WTC11 (cell line): Measurements from ENCODE around the gene INAFM2. TPM values are rescaled to one million over a fixed set of nuclear protein-coding genes. Genes with fewer than 3 reads are reported as not detected.

Experiments used
- ATAC-seq: fragments of 200-7000 bp; cut with Tn5 transposase; 2 replicates; pipeline ENCODE4 v1.10.0; 2021; ENCODE audit warnings: mild to moderate bottlenecking, moderate library complexity
- CTCF ChIA-PET: fragments of 300-600 bp; sonication (Branson Sonifier 250); formaldehyde crosslinking; loops from one replicate; lab custom pipeline; 2021; ENCODE audit warnings: antibody characterized with exemption; lab: Charles Lee
- POLR2A ChIA-PET: fragments of 350-600 bp; sonication (Branson Sonifier 250); formaldehyde crosslinking; loops from one replicate; lab custom pipeline; 2021; ENCODE audit warnings: antibody characterized with exemption; lab: Charles Lee
- DNase-seq: peaks from one replicate; pipeline ENCODE4 v3.0.0; 2021; ENCODE audit warnings: low spot score
- H3K27ac Mint-ChIP-seq: 2 replicates; pipeline ENCODE4 v1.8.0; 2021; ENCODE audit warnings: mixed read lengths
- H3K27me3 Mint-ChIP-seq: 2 replicates; pipeline ENCODE4 v1.8.0; 2021; ENCODE audit warnings: low read depth, mild to moderate bottlenecking, moderate library complexity, mixed read lengths
- H3K36me3 Mint-ChIP-seq: 2 replicates; pipeline ENCODE4 v1.8.0; 2021; ENCODE audit warnings: mixed read lengths
- H3K4me1 Mint-ChIP-seq: 2 replicates; pipeline ENCODE4 v1.8.0; 2022; ENCODE audit warnings: mixed read lengths
- H3K4me3 Mint-ChIP-seq: 2 replicates; pipeline ENCODE4 v1.8.0; 2021; ENCODE audit warnings: mild to moderate bottlenecking, moderate library complexity, mixed read lengths
- H3K9me3 Mint-ChIP-seq: 2 replicates; pipeline ENCODE4 v1.8.0; 2021; ENCODE audit warnings: mixed read lengths
- ATF3 ChIP-seq: sonication (generic); formaldehyde crosslinking; conservative IDR thresholded peaks from 2 replicates; pipeline ENCODE4 v1.8.1; 2022; ENCODE audit warnings: mild to moderate bottlenecking, missing genetic modification reagents
- CDX4 ChIP-seq: fragments of 250-450 bp; sonication (Bioruptor Pico); IDR thresholded peaks from 2 replicates; pipeline ENCODE4 v1.9.0; 2021; ENCODE audit warnings: moderate library complexity, mild to moderate bottlenecking, inconsistent platforms, borderline replicate concordance
- CREM ChIP-seq: sonication (generic); formaldehyde crosslinking; IDR thresholded peaks from 2 replicates; pipeline ENCODE4 v1.8.1; 2022; ENCODE audit warnings: mild to moderate bottlenecking, missing genetic modification reagents, moderate library complexity
- CTCF ChIP-seq: fragments of 200-600 bp; IDR thresholded peaks from 2 replicates; pipeline ENCODE4 v1.8.0; 2022; ENCODE audit warnings: antibody characterized with exemption
- ELF4 ChIP-seq: sonication (generic); formaldehyde crosslinking; IDR thresholded peaks from 2 replicates; pipeline ENCODE4 v1.8.1; 2022; ENCODE audit warnings: low read depth, mild to moderate bottlenecking, moderate library complexity, missing genetic modification reagents
- JAZF1 ChIP-seq: fragments of 250-450 bp; sonication (Bioruptor Pico); IDR thresholded peaks from 2 replicates; pipeline ENCODE4 v1.9.0; 2021; ENCODE audit warnings: moderate library complexity, mild to moderate bottlenecking, inconsistent platforms
- KAT7 ChIP-seq: sonication (generic); formaldehyde crosslinking; IDR thresholded peaks from 2 replicates; pipeline ENCODE4 v1.8.1; 2023; ENCODE audit warnings: missing genetic modification reagents, mild to moderate bottlenecking, borderline replicate concordance
- MYBL2 ChIP-seq: sonication (generic); formaldehyde crosslinking; IDR thresholded peaks from 2 replicates; pipeline ENCODE4 v1.8.1; 2023; ENCODE audit warnings: mild to moderate bottlenecking, moderate library complexity, missing genetic modification reagents
- NFATC4 ChIP-seq: fragments of 250-450 bp; sonication (Bioruptor Pico); IDR thresholded peaks from 2 replicates; pipeline ENCODE4 v1.9.0; 2021; ENCODE audit warnings: mild to moderate bottlenecking
- RORB ChIP-seq: fragments of 250-450 bp; sonication (Bioruptor Pico); IDR thresholded peaks from 2 replicates; pipeline ENCODE4 v1.9.0; 2021; ENCODE audit warnings: mild to moderate bottlenecking
- SMAD3 ChIP-seq: sonication (generic); formaldehyde crosslinking; IDR thresholded peaks from 2 replicates; pipeline ENCODE4 v1.8.0; 2022; ENCODE audit warnings: missing genetic modification reagents, mild to moderate bottlenecking, borderline replicate concordance
- SP1 ChIP-seq: sonication (generic); formaldehyde crosslinking; conservative IDR thresholded peaks from 2 replicates; pipeline ENCODE4 v1.8.1; 2022; ENCODE audit warnings: missing genetic modification reagents
- STAT6 ChIP-seq: sonication (generic); formaldehyde crosslinking; conservative IDR thresholded peaks from 2 replicates; pipeline ENCODE4 v1.8.1; 2023; ENCODE audit warnings: mild to moderate bottlenecking, low read depth, missing genetic modification reagents, moderate library complexity
- ZNF263 ChIP-seq: sonication (generic); formaldehyde crosslinking; IDR thresholded peaks from 2 replicates; pipeline ENCODE4 v1.8.1; 2022; ENCODE audit warnings: low read depth, mild to moderate bottlenecking, moderate library complexity, missing genetic modification reagents
- ZNF671 ChIP-seq: fragments of 250-450 bp; sonication (Bioruptor Pico); IDR thresholded peaks from 2 replicates; pipeline ENCODE4 v1.8.0; 2021; ENCODE audit warnings: mild to moderate bottlenecking
- total RNA-seq: library from RNA; stranded (reverse); gene quantifications from 3 replicates; pipeline ENCODE4 v1.2.3, GENCODE V29; 2021
- TF ChIP-seq, protein P1 (sequence below): sonication (generic); formaldehyde crosslinking; IDR thresholded peaks from 2 replicates; pipeline ENCODE4 v1.8.1; 2022; ENCODE audit warnings: low read depth, mild to moderate bottlenecking, moderate library complexity, missing genetic modification reagents, borderline replicate concordance
- TF ChIP-seq, protein P2 (sequence below): sonication (generic); formaldehyde crosslinking; IDR thresholded peaks from 2 replicates; pipeline ENCODE4 v1.8.0; 2022; ENCODE audit warnings: mild to moderate bottlenecking, missing genetic modification reagents
- TF ChIP-seq, protein P3 (sequence below): sonication (generic); formaldehyde crosslinking; IDR thresholded peaks from 2 replicates; pipeline ENCODE4 v1.8.1; 2023; ENCODE audit warnings: mild to moderate bottlenecking, missing genetic modification reagents
- TF ChIP-seq, protein P4 (sequence below): sonication (generic); formaldehyde crosslinking; IDR thresholded peaks from 2 replicates; pipeline ENCODE4 v1.8.0; 2022; ENCODE audit warnings: mild to moderate bottlenecking, missing genetic modification reagents

The INAFM2 gene
- total RNA-seq, 1 experiment from 2014 or later = 34.2 TPM

DNA sequence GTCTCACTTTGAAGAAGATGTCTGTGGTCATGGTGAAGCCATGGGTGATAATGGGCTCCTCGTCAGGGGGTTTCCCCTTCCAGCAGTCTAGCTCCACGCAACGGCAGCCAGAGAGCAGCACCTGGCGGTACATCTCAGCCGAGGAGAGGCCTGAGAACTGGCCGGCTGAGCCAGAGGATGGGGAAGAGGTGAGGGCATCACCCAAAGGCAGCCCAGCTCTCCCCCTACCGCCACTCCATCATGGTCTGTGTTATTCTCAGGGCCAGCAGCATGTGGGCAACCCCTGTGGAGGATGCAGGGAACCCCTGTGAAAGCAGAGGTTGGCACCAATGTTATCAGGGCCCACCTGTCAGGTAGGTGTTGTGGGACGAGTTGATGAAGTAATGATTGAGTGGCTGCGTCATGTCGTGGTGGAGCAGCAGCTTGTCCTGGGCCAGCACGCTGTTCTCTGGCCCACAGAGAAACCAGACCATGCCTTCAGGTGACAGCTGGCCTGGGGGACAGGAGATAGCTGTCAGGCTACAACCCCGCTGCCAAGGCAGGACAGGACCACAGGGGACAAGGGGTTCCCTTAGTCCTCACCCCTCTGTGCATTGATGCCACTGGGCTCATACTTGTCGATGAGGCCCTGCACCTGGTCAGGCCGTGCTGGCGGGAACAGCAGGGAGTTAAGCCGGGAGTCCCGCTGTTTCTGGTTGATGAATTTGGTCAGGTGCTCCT lies 25.1 kb upstream of the INAFM2 start:
- POLR2A ChIA-PET = interaction anchor here (0.5 to 0.6 kb wide), 2 partner anchors 54 to 411 kb away, joined by 3 to 4 read pairs; no protein-coding TSS in a partner anchor
- Mint-ChIP-seq H3K27me3 (peaks cover 4% of the 10 kb centered on the region), H3K4me1 (peaks cover 33% of the 10 kb centered on the region), H3K4me3 (no peak overlapping the region), H3K27ac (no peak overlapping the region), H3K9me3 (peaks cover 16% of the 10 kb centered on the region), H3K36me3 (peaks cover 18% of the 10 kb centered on the region)
- CTCF ChIA-PET = interaction anchor here (0.9 to 4.3 kb wide), 4 partner anchors 10 to 29 kb away, joined by 3 to 19 read pairs (median 11); partner anchors contain the start of gene PLCB2
- no peak for DNase-seq
- TF ChIP-seq, protein P1, sequence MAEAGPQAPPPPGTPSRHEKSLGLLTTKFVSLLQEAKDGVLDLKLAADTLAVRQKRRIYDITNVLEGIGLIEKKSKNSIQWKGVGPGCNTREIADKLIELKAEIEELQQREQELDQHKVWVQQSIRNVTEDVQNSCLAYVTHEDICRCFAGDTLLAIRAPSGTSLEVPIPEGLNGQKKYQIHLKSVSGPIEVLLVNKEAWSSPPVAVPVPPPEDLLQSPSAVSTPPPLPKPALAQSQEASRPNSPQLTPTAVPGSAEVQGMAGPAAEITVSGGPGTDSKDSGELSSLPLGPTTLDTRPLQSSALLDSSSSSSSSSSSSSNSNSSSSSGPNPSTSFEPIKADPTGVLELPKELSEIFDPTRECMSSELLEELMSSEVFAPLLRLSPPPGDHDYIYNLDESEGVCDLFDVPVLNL (CRISPR knock-in tag) = no peak
- no peak for TF ChIP-seq STAT6 (CRISPR knock-in tag)
- no peak for TF ChIP-seq RORB (CRISPR knock-in tag)
- no peak for TF ChIP-seq NFATC4 (CRISPR knock-in tag)
- TF ChIP-seq ZNF263 (CRISPR knock-in tag) = no peak
- TF ChIP-seq CREM (CRISPR knock-in tag) = no peak
- TF ChIP-seq, protein P2, sequence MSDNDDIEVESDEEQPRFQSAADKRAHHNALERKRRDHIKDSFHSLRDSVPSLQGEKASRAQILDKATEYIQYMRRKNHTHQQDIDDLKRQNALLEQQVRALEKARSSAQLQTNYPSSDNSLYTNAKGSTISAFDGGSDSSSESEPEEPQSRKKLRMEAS = no peak
- TF ChIP-seq SP1 (CRISPR knock-in tag) = no peak
- no peak for TF ChIP-seq KAT7 (CRISPR knock-in tag)
- TF ChIP-seq, all 79 proteins: peak for 0
- no peak for ATAC-seq

DNA sequence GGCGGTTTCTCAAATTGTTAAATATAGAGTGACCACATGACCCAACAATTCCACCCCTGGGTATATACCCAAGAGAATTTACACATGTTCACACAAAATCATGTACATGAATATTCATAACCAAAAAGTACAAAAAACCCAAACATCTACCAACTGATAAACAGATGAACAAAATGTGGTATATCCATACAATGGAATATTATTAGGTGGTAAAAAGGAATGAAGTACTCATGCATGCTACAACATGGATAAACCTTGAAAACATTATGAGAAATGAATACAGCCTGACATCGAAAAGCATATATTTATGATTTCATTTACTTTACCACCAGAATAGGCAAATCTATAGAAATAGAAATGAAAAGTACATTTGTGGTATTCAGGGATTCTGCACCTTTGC lies 23.1 kb upstream of the INAFM2 start:
- H3K4me3 Mint-ChIP-seq = no peak overlapping the region
- H3K27me3 Mint-ChIP-seq = no peaks in the 10 kb centered on the region; the same call in 1 of the 2 replicates
- peaks cover 29% of the 10 kb centered on the region for H3K4me1 Mint-ChIP-seq
- H3K36me3 Mint-ChIP-seq = peaks cover 18% of the 10 kb centered on the region
- ChIA-PET CTCF (interaction anchor here (1.1 to 12.4 kb wide), 6 partner anchors 9 to 44 kb away, joined by 4 to 341 read pairs (median 26); partner anchors contain the start of gene ANKRD63), POLR2A (interaction anchor here (1.8 kb wide), 1 partner anchor 9 kb away, joined by 6 read pairs; no protein-coding TSS in a partner anchor)
- DNase-seq (no peak), ATAC-seq (no peak)
- TF ChIP-seq ATF3 (no peak), ELF4 (CRISPR knock-in tag) (no peak)
- TF ChIP-seq, protein P3, sequence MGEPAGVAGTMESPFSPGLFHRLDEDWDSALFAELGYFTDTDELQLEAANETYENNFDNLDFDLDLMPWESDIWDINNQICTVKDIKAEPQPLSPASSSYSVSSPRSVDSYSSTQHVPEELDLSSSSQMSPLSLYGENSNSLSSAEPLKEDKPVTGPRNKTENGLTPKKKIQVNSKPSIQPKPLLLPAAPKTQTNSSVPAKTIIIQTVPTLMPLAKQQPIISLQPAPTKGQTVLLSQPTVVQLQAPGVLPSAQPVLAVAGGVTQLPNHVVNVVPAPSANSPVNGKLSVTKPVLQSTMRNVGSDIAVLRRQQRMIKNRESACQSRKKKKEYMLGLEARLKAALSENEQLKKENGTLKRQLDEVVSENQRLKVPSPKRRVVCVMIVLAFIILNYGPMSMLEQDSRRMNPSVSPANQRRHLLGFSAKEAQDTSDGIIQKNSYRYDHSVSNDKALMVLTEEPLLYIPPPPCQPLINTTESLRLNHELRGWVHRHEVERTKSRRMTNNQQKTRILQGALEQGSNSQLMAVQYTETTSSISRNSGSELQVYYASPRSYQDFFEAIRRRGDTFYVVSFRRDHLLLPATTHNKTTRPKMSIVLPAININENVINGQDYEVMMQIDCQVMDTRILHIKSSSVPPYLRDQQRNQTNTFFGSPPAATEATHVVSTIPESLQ (CRISPR knock-in tag) = no peak
- peaks cover 16% of the 10 kb centered on the region for H3K9me3 Mint-ChIP-seq
- no peak overlapping the region for H3K27ac Mint-ChIP-seq

- Mint-ChIP-seq H3K9me3 (peaks cover 16% of the 10 kb centered on the region), H3K27ac (no peak overlapping the region), H3K4me1 (peaks cover 26% of the 10 kb centered on the region), H3K27me3 (no peaks in the 10 kb centered on the region; the same call in 1 of the 2 replicates), H3K4me3 (no peak overlapping the region), H3K36me3 (peaks cover 18% of the 10 kb centered on the region)
- no peak for ATAC-seq
- no peak for DNase-seq
- ChIA-PET CTCF (interaction anchor here (1.1 to 12.4 kb wide), 12 partner anchors 9 to 255 kb away, joined by 3 to 341 read pairs (median 10); partner anchors contain the start of genes ANKRD63, INAFM2 and PAK6), POLR2A (interaction anchor here (0.9 to 1.8 kb wide), 3 partner anchors 10 to 17 kb away, joined by 4 to 6 read pairs (median 5); no protein-coding TSS in a partner anchor)
- TF ChIP-seq CTCF = no peak
- TF ChIP-seq JAZF1 (CRISPR knock-in tag) = no peak
- no peak for TF ChIP-seq MYBL2
- TF ChIP-seq SMAD3 (CRISPR knock-in tag) = no peak
- TF ChIP-seq, protein P4, sequence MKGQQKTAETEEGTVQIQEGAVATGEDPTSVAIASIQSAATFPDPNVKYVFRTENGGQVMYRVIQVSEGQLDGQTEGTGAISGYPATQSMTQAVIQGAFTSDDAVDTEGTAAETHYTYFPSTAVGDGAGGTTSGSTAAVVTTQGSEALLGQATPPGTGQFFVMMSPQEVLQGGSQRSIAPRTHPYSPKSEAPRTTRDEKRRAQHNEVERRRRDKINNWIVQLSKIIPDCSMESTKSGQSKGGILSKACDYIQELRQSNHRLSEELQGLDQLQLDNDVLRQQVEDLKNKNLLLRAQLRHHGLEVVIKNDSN (CRISPR knock-in tag) = no peak
- TF ChIP-seq CDX4 (CRISPR knock-in tag) = no peak
- no peak for TF ChIP-seq ZNF671 (CRISPR knock-in tag)
These were observed 22.7 kb upstream of the INAFM2 start for GRCh38 chr15:40300771-40301170.
